Peyer's patch (tissue), 4 donors: ENCODE measurements around the gene SARM1.

Experiments used
- POLR2A ChIP-seq, 2 donors: fragments of 450-650 bp; IDR thresholded peaks; one replicate each; pipeline ENCODE4 v1.5.1; 2017; ENCODE audit warnings: antibody characterized with exemption in 2 of 2, mild to moderate bottlenecking in 2 of 2, moderate library complexity in 2 of 2
- TF ChIP-seq, protein P1 (sequence below), 6 experiments: fragments of 450-650 bp in 4 of 6; fragments of 200-600 bp in 2 of 6; sonication (generic) in 1 of 6; IDR thresholded peaks; one replicate each; pipeline ENCODE4 v1.5.1; 2017 to 2019; ENCODE audit warnings: antibody characterized with exemption in 6 of 6, mild to moderate bottlenecking in 3 of 6, moderate library complexity in 1 of 6

DNA sequence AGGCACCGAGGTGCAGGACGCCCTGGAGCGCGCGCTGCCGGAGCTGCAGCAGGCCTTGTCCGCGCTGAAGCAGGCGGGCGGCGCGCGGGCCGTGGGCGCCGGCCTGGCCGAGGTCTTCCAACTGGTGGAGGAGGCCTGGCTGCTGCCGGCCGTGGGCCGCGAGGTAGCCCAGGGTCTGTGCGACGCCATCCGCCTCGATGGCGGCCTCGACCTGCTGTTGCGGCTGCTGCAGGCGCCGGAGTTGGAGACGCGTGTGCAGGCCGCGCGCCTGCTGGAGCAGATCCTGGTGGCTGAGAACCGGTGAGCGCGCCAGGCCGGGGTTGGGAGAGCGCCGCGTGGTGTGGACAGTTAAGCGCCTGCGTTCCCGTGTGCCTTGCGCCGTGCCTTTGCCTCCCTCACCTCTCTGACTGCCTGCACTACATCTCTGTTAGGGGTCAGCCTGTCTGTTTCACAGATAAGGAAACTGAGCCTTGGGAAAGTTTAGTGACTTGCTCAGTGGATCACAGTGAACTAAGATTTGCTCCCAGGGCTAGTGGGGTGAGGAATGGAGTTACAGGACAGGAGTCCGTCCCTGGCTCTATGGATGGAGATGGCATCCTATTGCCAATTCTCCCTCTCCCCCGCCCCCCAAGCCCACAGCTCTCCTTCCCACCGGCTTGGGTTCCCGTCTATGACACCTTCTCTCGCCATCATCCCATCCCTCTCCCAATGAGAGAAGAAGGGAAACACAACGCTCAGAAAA lies 880 bp downstream of the SARM1 start:
- TF ChIP-seq POLR2A (IDR thresholded peaks at IDR 0.05) = no peak
- TF ChIP-seq, protein P1, sequence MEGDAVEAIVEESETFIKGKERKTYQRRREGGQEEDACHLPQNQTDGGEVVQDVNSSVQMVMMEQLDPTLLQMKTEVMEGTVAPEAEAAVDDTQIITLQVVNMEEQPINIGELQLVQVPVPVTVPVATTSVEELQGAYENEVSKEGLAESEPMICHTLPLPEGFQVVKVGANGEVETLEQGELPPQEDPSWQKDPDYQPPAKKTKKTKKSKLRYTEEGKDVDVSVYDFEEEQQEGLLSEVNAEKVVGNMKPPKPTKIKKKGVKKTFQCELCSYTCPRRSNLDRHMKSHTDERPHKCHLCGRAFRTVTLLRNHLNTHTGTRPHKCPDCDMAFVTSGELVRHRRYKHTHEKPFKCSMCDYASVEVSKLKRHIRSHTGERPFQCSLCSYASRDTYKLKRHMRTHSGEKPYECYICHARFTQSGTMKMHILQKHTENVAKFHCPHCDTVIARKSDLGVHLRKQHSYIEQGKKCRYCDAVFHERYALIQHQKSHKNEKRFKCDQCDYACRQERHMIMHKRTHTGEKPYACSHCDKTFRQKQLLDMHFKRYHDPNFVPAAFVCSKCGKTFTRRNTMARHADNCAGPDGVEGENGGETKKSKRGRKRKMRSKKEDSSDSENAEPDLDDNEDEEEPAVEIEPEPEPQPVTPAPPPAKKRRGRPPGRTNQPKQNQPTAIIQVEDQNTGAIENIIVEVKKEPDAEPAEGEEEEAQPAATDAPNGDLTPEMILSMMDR (IDR thresholded peaks at IDR 0.05) = no peak
